ENCODE data around the gene CDKN1C.
A peak's percentile ranks its signal among the peaks of the same experiment; 100 is the strongest.

The CDKN1C gene

GRCh38 chr11:2838676-2839294, 46.8 kb downstream of the CDKN1C start:
- TF ChIP-seq GATA1 (IDR thresholded peaks at IDR 0.05; ENCODE audit: low read depth, low read length) (no peak), POLR2A (IDR thresholded peaks at IDR 0.05; ENCODE audit: low read length) (no peak)
- DNase-seq: no peak

- TF ChIP-seq GATA1 (IDR thresholded peaks at IDR 0.05; ENCODE audit: low read depth, low read length) (no peak), POLR2A (IDR thresholded peaks at IDR 0.05; ENCODE audit: low read length) (no peak)
- DNase-seq: no peak
These were observed 47.5 kb downstream of the CDKN1C start for GRCh38 chr11:2838091-2838490.

- TF ChIP-seq GATA1 (IDR thresholded peaks at IDR 0.05; ENCODE audit: low read depth, low read length): no peak
- no peak for TF ChIP-seq POLR2A (IDR thresholded peaks at IDR 0.05; ENCODE audit: low read length)
- DNase-seq: no peak
These were observed 47.9 kb downstream of the CDKN1C start for GRCh38 chr11:2837651-2838050.

GRCh38 chr11:2837096-2837601, 48.4 kb downstream of the CDKN1C start:
- peak; percentile 76 to 79 for DNase-seq
- no peak for TF ChIP-seq GATA1 (IDR thresholded peaks at IDR 0.05; ENCODE audit: low read depth, low read length)
- TF ChIP-seq POLR2A (IDR thresholded peaks at IDR 0.05; ENCODE audit: low read length): no peak

GRCh38 chr11:2836315-2837095, 49.1 kb downstream of the CDKN1C start:
- no peak for TF ChIP-seq GATA1 (IDR thresholded peaks at IDR 0.05; ENCODE audit: low read depth, low read length)
- TF ChIP-seq POLR2A (IDR thresholded peaks at IDR 0.05; ENCODE audit: low read length): no peak
- DNase-seq: no peak

GRCh38 chr11:2835751-2836150, 49.8 kb downstream of the CDKN1C start:
- no peak for DNase-seq
- TF ChIP-seq POLR2A (IDR thresholded peaks at IDR 0.05; ENCODE audit: low read length): no peak
- no peak for TF ChIP-seq GATA1 (IDR thresholded peaks at IDR 0.05; ENCODE audit: low read depth, low read length)

GRCh38 chr11:2835296-2835695, 50.3 kb downstream of the CDKN1C start:
- no peak for DNase-seq
- no peak for TF ChIP-seq GATA1 (IDR thresholded peaks at IDR 0.05; ENCODE audit: low read depth, low read length)
- TF ChIP-seq POLR2A (IDR thresholded peaks at IDR 0.05; ENCODE audit: low read length): no peak

- no peak for DNase-seq
- TF ChIP-seq POLR2A (IDR thresholded peaks at IDR 0.05; ENCODE audit: low read length): no peak
- no peak for TF ChIP-seq GATA1 (IDR thresholded peaks at IDR 0.05; ENCODE audit: low read depth, low read length)
These were observed 50.9 kb downstream of the CDKN1C start for GRCh38 chr11:2834503-2835273.

GRCh38 chr11:2833716-2834502, 51.7 kb downstream of the CDKN1C start:
- no peak for DNase-seq
- TF ChIP-seq POLR2A (IDR thresholded peaks at IDR 0.05; ENCODE audit: low read length): no peak
- no peak for TF ChIP-seq GATA1 (IDR thresholded peaks at IDR 0.05; ENCODE audit: low read depth, low read length)
